ENCODE data around the gene GTF2F2. TPM values are rescaled to one million over a fixed set of nuclear protein-coding genes. Genes with fewer than 3 reads are reported as not detected.
"Not testable (repeated sequence)": the region's sequence is repeated elsewhere in the genome, so short reads cannot be mapped to it uniquely, and the experiment has no call there.

The GTF2F2 gene
- total RNA-seq, 1 donor from 2014 or later = 19.4 TPM

DNA sequence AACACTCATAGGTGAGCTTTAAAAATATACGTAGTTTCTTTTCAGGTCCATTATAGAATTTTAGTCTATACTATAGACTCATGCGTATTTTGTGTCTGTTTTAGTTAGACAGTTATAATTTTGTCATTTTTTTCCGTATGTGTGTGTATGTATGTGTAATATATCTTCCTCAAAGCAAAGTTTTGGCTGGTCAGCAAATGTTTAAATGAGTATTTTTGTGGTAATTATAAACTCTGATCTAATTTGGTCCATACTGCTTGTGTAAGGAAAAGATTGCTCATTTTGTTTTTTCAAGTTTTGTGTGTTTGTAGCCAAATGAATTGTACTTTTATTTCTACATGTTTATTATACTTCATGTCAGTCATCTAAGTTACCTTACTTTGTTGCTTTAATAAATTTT is 60.0 kb downstream of the GTF2F2 start:
- DNase-seq = no peak

DNA sequence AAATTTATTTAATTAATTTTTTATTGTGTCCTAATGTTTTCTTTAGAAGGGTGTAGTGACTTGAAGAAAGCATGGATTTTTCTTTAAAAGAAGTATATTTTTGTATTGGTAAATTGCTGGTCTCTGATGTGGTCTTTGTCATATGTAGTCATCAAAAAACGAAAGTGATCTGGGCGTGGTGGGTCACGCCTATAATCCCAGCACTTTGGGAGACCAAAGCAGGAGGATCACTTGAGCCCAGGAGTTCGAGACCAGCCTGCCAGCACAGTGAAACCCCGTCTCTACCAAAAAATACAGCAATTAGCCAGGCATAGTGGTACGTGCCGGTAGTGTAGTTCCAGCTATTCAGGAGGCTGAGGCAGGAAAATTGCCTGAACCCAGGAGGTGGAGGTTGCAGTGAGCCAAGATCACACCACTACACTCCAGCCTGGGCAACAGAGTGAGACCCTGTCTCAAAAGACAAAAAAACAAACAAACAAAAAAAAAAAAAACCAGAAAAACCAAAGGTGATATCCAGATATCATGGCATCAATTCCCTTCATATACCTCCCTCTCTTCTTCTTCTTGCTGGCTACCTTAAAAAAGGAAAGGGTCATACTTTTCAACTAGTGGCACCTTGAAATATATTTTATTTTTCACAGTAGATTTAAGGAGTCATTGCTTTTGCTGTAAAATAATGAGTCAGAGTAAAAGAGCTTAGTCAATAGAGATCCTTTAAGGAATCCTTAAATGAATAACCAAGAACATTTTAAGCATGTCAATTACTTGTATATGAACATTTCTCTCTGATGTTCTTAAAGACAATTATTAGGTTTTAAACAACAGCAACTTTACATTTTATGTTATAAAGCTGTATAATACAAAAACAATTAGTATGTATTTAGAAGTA is 60.6 kb downstream of the GTF2F2 start:
- no peak for DNase-seq

DNA sequence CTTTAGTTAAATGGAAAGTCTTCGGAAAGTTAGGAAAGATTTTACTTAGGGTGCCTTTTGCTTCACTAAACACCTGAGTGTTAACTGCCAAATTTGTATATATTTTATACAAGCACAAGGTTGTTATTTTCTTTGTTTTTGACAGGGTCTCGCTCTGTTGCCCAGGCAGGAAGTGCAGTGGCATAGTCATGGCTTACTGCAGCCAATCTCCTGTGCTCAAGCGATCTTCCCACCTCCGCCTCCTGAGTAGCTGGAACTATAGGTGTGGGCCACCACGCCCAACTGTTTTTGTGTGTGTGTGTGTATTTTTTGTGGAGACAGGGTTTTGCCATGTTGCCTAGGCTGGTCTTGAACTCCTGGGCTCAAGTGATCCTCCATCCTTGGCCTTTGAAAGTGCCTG is 64.4 kb downstream of the GTF2F2 start:
- DNase-seq = no peak

DNA sequence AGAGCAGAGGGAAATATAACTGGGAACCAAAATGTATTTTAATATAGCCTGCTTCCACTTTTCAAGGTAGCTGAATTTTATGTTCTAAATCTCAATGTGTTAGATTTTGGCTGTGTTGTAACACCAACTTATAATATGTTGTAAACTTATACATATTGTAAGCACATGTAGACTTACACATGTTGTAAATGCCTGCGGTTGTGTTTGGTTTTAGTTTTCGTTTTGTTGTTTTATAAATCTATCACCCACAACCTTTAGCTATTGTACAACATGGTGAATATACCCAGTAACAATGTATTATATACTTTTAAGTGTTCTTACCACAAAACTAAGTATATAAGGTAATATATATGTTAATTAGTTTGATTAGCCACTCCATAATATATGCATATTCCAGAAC is 65.0 kb downstream of the GTF2F2 start:
- DNase-seq = no peak

DNA sequence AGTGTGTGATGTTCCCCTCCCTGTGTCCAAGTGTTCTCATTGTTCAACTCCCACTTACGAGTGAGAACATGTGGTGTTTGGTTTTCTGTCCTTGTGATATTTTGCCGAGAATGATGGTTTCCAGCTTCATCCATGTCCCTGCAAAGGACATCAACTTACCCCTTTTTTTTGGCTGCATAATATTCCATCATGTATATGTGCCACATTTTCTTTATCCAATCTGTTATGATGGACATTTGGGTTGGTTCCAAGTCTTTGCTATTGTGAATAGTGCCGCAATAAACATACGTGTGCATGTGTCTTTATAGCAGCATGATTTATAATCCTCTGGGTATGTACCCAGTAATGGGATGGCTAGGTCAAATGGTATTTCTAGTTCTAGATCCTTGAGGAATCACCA is 68.8 kb downstream of the GTF2F2 start:
- not testable (repeated sequence) for DNase-seq

DNA sequence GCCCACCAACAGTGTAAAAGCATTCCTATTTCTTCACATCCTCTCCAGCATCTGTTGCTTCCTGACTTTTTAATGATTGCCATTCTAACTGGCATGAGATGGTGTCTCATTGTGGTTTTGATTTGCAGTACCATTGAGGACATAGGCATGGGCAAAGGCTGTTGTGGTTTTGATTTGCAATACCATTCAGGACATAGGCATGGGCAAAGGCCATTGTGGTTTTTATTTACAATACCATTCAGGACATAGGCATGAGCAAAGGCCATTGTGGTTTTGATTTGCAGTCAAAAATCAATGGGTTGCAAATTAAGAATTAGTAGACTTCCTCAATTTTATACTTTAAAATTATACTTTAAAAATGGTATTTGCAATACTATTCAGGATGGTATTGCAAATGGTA is 69.2 kb downstream of the GTF2F2 start:
- DNase-seq = not testable (repeated sequence)

DNA sequence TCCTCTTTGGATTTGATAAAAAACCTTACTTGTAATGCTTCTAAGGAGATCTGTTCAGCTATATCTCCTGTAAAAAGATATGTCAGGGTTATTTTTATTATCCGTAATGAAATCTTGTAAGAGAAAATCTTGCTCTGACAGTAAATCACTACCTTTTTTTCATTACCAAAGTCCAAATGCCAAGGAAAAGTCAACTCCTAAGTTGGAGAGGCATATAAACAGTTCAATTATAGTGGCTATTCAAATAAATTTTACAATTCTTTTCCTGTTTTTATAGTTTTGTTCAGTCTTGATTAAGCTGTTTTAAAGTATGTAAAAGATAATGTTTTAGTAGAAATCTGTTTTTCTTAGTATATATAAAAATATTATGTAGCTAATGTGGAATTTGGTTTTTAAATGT is 71.6 kb downstream of the GTF2F2 start:
- DNase-seq = no peak

DNA sequence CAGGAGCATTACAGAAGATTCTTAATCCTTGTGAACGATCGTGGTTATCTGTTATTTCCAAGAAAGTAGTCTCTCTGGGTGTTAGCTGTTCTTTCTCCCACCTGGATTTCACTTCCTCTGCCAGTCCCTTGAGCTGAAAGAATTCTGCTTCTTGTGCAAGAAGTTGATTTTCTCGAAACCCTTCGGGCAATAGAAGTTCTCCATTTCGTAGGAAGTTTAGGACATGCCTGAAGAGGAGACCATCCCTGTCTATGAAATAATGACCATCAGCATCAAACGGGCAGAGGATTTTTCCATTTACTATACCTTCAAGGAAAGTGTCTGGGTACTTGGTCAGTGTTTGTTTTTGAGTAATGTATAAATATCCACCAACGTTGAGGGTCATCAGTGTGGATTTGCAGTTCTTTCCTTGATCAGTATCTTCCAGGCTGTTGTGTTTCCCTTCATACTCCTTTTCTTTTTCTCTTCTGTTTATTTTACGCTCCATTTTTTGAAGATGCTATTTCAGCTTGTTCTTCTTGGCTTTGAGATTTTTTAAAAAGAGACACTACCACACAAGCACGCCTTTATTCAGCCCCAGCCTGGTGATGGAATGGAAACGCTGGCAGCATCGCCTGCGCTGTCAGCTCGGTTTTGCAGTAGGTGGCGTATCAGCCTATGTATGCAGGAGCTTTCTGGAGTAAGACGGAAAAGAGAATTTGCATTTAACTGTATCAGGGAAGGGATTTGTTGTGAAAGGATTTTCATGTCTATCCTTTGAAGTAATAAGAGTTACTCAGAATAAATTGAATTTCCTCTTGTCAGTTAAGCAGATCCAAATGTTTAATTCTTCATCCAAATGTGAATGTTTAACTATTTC is 74.0 kb downstream of the GTF2F2 start:
- DNase-seq = peak; percentile 73

DNA sequence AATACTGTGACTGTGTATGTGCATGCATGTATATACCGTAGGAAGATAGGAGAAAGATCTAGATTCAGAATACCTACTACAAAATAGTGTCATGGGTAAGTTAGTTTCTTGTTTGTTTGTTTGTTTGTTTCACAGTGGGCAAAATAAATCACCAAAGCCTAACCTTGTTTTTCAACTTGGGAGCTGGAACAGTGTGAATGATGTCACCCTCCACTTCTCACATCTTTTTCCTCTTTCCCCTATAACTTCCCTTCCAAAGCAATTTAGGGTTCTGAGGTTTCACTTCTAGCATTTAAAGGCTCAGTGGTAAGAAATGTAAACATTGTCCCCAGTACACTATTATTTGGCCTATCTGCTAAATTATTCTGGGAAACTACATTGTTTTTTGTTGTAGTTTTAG is 75.1 kb downstream of the GTF2F2 start:
- no peak for DNase-seq

DNA sequence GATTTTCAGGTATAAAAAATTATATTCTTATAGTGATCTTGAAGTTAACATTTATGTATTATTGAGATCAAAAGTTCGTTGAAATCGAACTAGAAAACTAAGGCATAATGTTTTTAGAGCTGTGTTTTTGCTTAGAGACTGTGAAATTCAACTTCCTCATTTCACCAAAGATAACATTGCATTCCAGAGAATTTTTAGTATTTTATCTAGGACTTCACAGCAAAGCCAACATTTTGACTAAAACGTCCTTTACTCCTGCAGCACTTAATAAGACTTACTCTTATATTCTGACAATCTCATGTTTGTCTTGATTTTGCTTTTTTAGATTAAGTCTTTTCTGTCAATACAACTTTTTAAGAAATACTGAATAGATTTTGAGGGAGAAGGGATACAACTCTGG is 75.8 kb downstream of the GTF2F2 start:
- no peak for DNase-seq

DNA sequence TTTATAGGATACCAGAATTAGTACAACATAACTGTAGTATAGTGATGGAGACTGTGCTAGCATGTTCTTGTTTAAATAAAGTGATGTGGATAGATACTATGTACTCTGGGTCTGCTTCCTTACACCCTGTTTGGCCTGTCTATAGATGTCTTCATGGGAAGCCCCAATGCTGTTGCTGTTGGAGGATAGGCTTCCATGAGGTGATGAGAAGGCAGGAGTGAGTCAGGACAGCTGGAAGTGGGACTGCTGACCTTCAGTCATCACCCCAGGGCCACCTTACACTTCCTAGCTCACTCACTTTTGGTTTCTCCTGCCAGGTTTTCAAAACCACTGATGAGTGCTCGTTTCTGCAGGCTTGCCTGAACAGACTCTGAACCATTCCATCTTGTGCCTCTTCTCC is 76.3 kb downstream of the GTF2F2 start:
- no peak for DNase-seq

DNA sequence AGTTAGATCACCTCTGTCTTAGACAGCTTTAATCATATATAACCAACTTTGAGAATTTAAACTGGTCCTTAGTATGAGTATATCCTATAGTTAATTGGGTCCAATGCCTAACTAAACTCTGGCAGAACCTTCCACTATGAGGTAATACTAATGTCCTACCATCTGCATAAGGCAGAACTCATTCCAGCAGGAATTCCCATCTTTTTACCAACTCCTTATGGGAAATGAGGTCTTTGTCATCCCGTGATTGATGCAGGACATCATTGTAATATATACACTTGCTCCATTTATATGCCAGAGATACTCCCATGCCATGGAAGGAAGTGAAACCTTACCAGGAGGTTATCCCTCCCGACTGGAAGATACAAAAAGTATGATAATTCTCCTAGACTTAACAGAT is 77.7 kb downstream of the GTF2F2 start:
- DNase-seq = no peak

DNA sequence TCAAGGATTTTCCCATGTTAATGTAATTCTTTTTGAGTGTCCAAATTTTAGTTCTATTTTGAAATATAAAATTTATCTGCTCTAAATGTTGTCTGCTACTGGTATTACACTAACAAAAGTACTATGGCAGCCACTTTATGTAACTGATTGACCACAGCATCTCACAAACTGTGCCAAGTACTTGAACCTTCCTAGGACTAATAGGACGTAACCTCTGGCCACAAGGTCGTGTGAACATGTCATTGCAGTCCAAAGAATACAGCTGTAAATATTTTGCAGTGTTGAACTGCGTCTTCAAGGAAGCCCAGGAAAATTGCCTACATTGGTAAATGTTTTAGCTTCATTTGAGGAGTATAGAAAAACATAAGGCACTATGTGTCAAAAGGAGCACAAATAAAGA is 78.6 kb downstream of the GTF2F2 start:
- DNase-seq = no peak

DNA sequence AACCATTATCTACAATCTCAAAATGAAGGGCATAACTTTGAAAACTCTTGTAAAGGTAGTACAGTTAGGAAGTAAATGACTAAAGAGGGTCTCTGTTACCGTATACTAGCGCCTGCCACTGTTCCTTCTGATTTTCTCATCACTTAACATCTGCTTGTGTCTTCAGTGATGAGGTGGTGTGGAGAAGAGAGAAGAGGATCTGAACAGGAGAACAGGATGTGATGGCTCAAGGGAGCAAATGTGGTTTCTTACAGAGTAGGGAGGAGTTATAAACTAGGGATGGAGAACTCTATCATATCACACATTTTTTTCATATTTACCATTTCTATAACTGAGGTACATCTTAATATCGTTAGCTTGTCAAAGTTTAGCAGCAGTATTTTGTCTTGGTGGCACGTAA is 79.4 kb downstream of the GTF2F2 start:
- no peak for DNase-seq

DNA sequence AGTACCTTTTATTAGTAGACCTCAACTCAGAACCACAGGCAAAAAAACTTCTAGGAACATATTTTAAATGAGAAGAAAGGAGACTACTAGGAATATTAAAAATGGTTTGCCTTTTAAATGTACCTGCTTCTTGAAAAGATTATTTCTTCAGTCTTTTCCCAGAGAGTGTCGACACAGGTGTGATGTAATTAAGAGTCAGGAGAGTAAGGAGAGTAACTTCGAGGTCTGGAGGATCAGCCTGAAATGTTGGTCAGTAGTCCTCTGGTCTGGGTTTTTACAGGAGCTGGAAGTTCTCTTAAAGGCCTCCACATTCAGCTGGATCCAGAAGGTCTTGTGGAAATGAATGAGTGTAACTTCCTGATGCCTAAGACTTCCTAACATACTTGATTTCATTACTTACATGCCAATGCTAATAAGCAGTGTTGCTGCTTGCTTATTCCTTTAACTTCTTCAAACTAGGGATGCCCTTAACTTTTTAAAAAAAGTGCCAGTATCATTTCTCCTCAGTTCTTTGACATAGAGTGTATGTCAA is 80.5 kb downstream of the GTF2F2 start, which contains the start of gene KCTD4:
KCTD4 (minus strand) TSS at position 345 of the 532 bp plus-strand sequence. CDS start 6,478 bp downstream, outside the sequence.
- no peak for DNase-seq

DNA sequence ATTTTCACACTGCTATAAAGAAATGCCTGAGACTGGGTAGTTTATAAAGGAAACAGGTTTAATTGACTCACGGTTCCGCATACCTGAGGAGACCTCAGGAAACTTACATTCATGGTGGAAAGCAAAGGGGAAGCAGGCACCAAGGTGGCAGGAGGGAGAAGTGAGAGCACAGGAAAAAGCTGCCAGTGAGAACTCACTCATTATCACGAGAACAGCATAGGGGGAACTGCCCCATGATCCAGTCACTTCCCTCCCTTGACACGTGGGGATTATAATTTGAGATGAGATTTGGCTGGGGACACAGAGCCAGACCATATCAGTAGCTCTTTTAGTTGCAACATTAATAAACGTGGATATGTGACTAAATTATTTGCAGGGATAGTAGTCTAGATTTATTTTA is 84.8 kb downstream of the GTF2F2 start:
- no peak for DNase-seq

DNA sequence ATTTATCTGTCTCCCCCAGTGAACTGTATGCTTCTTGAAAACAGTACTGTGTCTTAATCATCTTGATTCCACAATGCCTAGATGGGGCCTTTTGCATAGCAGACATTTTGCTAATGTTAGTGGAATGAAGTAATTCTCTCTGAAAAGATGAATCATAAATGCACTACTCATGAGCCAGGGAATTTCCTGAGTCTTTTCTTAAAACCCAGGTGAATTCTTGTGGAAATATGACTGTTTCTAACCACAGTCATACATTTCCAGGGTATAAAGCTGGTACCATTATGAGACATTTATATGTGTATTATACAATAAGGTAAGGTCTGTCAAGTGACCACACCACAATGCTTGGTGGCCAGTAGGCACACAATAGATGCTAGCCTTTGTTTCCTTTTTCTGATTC is 86.0 kb downstream of the GTF2F2 start:
- peak; percentile 31 for DNase-seq

DNA sequence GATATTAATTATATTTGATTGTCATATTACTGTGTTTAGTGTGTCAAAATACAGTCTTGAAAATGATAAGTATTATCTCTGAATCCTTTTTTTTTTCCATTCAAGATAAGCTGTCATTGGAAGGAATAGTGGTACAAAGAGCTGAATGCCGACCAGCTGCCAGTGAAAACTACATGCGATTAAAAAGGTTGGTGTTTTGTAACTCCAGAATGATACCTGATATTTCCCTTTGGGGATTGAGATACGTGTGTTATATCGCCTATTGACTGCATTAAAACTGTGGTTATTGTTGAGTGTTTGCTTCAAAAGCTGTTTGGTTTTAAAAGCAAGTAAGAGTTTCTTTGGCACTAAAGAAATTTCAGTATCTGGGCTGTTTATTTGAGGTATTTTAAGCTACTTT is 87.0 kb downstream of the GTF2F2 start:
- peak; percentile 11 for DNase-seq

DNA sequence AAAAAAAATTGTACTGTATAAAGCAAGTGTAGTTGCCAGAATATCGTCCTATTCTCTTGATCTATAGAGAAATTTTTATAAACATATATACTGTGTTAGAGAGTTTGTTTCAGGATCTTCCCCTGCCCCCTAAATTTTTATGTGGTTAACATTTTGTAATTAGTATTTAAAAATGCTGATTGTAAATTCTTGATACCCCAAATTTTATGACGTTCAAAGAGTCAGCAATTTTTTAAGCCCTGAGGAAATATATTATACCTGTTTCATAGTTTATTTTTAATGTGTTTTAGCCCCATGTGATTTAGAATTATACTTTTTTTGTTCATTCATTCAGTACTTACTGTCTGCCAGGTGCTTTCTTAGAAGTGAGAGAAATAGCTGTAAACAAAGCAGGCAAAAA is 87.8 kb downstream of the GTF2F2 start:
- DNase-seq = no peak

DNA sequence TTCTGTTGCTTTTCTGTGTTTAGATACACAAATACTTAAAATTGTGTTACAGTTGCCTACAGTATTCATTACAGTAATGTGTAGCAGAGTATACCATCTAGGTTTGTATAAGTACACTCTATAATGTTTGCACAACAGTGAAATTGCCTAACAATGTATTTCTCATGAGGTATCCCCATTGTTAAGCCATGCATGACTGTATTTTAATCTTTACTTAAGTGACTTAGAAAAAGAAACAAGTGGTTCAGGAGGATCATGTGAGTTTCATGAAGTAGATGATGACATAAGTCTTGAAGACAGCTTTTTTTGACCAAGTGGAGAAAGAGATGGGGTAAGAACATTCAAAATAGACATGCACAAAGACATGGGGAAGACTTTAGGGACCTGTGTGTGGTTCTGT is 88.9 kb downstream of the GTF2F2 start:
- no peak for DNase-seq

DNA sequence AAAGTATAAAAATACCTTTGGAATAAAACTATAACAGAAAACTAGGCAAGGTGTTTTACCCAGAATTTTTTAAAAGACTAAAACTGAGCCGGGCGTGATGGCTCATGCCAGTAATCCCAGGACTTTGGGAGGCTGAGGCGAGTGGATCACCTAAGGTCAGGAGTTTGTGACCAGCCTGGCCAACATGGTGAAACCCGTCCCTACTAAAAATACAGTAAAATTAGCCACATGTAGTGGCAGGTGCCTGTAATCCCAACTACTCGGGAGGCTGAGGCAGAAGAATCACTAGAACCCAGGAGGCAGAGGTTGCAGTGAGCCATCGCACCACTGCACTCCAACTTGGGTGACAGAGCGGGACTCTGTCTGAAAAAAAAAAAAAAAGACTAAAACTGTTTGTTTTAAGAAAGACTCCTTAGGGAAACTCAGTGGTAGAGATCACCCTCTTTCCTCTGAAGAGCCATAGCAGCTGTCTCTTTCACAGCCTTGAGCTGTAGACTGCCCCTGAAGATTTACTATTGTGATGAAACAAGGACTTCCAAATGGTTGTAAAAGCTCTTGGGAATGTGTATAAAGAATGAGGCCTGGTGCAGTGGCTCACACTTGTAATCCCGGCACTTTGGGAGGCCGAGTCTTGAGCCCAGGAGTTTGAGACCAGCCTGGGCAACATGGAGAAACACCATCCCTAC is 95.2 kb downstream of the GTF2F2 start:
- no peak for DNase-seq

DNA sequence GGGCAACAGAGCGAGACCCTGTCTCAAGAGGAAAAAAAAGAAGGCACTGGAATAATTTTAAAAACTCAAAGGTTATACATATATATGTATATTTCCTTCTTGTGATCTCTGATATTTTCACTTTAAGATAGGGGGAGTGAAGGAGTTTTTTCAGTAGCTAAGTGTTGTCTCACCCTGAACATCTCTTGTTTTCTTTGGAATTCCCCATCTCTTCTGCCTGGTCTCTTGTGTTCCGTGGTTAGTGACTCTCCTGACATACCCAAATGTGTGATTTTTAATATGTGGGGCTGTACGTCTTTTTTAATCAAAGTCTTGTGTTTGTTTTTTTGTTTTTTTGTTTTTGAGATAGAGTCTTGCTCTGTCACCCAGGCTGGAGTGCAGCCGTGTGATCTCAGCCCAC is 95.9 kb downstream of the GTF2F2 start:
- no peak for DNase-seq

DNA sequence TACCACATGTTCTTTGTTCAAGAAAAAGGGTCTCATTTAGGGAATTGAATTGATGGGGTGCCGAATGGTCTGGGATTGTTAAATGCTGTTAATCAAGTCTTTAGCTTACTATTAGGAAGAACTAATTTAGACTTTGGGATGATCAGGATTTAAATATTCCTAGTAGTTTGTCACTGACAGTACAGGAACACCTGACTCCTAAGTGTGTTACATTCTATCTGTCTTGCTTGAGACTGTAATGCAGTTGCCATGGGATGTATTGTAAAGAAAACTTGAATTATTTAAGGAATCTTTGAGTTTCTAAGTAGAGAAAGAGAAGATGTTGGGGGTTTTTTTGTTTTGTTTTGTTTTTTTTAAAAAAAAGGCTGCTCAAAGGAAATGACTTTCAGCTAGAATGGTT is 98.4 kb downstream of the GTF2F2 start:
- DNase-seq = no peak

Measured in tongue (tissue), 2 donors.